Stimulated activated naive CD8-positive, alpha-beta T cell treated with anti-CD3 and anti-CD28 coated beads, Interleukin-15, Interleukin-2, amounts not matched to agents 100 U/mL and 50 U/mL, for 24 hours (primary cell): ENCODE measurements around the gene CDR2.
"Not testable (repeated sequence)": the region's sequence is repeated elsewhere in the genome, so short reads cannot be mapped to it uniquely, and the experiment has no call there.

ENCODE experiments used
- ATAC-seq: fragments of 150-1000 bp; cut with Tn5 transposase; one replicate; pipeline ENCODE4 v1.10.0; 2021
- DNase-seq: peaks from one replicate; pipeline ENCODE4 v3.0.0; 2021

CDR2 gene

DNA sequence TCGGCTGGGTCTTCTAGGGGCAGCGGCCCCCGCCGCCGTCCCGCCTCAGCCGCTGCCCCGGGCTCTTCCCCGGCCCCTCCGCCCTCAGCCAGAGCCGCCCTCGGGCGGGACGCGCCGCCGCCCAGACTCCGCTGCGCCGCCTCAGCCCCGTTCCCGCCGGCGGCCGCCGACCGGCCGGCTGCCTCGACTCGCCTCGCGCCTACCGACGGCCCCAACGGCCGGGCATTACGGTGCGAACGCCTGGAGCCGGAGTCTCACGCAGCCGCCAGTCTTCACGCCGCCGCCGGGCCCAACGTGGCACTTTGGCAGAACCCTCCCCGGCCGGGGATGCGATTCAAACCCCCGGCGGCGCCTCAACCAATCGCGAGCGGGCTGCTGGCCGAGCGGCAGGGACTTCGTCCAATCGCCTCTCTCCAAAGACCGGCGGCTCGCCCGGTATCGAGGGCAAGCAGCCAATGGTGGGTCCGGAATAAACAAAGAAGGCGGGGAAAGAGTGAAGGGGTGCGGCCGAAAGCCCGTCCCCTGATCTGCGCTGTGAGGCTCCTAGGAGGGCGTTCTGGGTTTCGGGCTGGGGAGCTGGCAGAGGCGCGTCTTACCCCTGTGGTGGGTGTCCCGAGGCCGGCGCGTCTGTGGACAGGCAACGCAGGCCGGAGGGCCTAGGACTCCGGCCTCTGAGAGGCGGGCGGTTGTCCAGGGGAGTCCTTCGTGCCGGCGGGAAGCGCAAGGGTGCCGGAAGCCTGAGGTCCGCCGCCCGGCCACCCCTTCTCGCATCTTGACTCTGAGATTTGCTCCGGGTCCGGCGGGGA lies at the start of gene CDR2:
Gene CDR2 (minus strand): TSS at position 309 of the 806 bp plus-strand sequence. CDS start 310 bp downstream, outside the sequence.
- ATAC-seq (peak; percentile 96), DNase-seq (peak; percentile 97)

DNA sequence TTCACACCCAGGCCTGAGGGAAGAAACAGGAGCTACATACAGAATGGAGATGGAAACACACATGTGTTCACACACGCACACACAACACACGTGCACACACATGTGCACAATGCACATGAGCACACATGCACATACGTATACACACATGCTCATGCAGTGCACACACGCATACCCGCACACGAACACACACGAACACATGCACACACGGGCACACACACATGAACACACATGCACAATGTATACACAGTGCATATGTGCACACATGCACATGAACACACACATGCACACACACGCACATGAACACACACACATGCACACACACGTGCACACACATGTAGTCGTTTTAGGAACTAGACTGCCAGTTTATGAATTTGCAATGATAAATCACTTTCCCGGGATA lies 49.3 kb upstream of the CDR2 start:
- DNase-seq (no peak), ATAC-seq (no peak)

DNA sequence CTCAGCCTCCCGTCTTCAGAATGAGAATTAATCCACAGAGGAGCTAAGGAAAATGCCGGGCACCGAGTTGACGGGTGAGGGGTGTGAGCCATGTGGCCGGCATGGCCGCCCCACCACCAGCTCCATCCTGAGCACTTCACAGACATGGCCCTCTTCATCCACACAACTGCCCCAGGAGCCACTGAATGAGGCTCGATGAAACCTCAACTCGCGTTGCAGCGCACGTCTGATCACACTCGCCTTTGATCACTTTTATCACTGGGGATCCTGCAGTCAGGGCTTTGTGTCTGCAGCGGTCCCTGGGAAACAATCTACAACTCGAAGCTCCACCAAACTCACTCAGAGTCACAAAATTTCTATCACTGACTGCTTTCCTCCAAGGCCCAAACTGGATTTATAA lies 46.7 kb upstream of the CDR2 start:
- ATAC-seq (no peak), DNase-seq (no peak)

DNA sequence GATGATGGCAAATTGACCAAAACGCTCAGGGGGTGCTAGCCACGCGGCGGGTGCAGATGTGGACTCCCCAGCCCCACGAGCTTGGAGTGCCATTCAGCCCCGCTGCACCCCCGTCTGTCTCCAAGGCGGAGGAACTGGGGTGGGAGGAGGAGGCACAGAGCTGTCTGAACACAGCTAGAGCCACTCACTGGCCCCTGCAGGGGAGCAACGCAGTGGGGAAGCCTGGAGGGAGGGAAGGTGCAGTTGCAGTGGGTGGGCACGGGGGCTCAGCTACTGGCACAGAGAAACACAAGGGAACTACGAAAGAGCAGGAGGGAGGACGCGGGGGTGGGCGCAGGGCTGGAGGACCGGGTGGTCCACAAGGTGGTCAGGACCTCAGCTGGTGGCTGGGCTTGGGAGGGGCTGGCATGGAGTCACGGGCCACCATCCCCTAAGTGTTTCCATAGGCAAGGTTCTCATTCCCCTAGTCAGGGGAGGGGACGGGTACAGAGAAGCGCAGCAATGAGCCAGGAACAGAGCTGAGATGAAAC lies 46.3 kb upstream of the CDR2 start:
- no peak for ATAC-seq
- no peak for DNase-seq

DNA sequence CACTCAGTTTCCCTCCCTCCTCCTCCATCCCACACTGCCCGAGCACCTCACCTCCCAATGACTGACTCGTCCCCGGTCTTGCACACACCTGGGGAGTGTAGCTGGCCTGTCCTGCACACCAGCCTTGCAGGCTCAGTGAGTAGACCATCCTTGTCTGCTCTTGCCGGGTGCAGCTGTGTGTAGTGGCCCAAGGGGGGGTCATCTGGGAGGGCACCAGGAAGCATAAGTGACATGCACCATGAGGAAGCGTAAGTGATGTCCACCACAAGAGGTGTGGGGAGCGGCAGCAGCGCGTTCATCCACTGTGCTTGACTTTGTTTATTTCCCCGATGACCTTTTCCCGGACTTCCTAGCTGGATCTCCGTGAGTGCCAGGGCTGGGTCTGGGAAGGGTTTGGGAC lies 45.5 kb upstream of the CDR2 start:
- ATAC-seq, result no peak
- no peak for DNase-seq

DNA sequence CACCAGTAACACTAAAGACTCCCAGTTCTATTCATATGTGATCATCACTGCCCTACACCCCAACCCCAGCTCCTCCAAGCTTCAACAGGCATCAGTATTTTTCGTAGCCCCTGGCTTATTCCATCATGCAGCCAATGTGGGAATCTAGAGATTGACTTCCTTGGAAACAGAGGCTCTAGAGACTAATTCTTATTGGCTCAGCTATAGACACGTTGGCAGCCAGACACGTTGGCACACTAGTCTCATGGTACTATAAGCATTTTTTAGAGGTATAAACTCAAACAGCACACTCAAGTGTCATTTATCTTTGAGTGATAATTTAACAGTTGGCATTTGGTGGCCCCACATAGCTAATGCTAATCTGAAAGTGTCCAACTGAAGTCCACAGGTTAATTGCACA lies 44.4 kb upstream of the CDR2 start:
- ATAC-seq (no peak), DNase-seq (no peak)

DNA sequence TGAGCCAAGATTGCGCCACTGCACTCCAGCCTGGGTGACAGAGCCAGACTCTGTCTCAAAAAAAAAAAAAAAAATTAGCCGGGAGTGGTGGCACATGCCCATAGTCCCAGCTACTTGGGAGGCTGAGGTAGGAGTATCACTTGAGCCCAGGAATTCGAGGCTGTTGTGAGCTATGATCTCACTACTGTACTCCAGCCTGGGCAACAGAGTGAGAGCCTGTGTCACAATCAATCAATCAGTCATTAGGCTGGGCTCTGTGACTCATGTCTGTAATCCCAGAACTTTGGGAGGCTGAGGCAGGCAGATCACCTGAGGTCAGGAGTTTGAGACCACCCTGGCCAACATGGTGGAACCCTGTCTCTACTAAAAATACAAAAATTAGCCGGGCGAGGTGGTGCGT lies 43.4 kb upstream of the CDR2 start:
- DNase-seq, ATAC-seq: not testable (repeated sequence)

DNA sequence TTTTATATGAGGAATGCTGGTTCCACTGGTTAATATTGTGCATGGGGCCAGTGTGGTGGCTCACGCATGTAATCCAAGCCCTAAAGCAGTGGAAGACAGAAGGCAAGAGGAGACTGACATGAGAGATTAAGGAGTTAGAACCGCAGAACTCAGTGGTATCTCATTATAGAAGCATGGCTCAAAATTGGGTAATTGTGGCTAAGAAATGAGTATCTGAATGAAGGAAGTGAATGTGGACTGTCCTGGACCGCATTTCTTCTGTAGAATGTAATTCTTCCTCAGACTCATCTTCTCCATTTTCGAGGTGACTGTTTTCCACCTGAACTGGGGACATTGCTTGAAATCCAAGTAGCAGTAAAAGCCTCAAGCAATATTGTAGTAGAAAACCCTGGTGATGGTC lies 42.6 kb upstream of the CDR2 start:
- DNase-seq (no peak), ATAC-seq (no peak)

DNA sequence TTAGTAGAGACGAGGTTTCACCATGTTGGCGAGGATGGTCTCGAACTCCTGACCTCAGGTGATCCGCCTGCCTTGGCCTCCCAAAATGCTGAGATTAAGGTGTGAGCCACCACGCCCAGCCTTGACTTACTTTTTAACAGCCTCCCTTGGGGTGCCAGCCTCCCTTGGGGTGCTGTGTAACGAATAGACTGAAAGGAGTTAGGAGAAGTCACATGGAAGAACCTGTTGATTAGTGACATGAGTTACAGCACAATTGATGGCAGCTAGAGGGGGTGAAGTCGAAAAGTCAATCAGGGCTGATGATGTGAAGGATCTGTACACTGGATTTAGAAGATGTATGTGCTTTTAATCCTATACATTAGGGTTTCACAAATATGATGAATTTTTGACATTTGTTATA lies 39.4 kb upstream of the CDR2 start:
- ATAC-seq (no peak), DNase-seq (no peak)

DNA sequence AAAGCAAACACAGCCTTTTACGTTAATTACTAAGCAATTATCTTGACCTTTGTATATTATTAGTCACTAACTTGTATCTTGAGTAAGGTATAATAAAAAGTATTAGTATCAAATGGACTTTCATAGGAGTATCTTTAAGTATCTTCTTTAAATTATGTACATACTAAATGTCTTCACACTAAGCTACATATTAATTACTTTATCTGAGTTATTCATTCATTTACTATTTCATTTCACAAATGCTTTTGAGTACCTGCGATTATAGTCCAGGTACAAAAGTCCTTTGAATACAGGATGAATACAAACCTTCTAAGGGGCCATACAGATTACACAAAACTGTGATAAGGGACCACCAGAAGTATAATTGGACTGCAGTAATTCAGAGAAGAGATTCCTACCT lies 33.1 kb upstream of the CDR2 start:
- ATAC-seq, result no peak
- DNase-seq, result no peak

DNA sequence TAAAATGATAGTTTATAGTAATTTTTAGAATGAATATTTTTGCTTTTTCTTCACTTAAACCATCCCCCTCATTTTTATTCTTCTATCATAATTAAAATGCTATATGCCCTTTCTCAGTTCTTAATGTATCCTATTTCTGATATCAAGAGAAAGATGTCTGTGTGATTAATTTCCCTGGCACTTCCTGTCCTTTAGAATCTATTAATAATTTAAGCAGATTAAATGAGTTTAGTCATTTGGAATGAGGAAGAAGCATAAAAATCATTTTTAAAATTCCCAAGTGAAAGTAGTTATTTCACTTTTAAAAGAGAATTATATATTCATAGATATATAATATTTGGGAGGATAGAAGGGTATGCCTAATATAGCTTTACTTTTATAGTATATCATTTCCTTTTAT lies 27.8 kb upstream of the CDR2 start:
- DNase-seq, result no peak

DNA sequence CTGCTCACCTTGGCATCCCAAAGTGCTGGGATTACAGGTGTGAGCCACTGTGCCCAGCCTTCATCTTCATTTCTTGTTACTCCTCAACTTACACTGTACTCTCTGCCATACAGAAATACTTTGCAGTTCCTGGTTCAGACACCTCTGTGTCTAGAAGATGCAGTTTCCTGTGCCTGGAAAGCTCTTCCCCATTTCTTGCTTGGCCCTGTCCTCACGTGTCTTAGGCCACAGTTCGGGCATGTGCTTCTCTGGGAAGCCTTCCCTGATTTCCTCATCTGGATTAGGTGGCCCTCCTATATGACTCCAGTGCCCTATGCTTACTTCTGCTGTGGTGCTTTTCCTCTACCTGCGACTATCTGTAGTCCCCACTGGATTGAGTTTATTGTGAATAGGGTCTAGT lies 26.5 kb upstream of the CDR2 start:
- ATAC-seq (no peak), DNase-seq (no peak)

More for the DNA sequence above, 27.8 kb upstream of the CDR2 start:
- ATAC-seq, result no peak

DNA sequence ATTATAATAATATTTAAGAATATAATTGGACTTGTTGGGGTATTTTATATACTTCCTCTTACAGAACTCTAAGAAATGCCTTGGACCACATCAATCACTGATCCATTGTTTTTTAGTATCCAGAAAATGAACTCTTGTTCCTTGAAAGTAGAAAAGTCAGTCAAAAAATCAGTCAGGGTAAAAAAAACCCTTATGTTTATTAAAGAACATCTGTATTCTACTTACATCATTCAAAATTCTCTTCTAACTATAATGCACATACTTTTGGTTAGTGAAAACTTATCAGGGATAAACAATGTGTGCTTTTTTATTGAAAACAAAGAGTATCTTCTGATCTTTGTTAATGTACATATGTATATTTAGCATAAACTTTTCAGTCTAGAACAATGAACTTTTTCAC lies 23.5 kb upstream of the CDR2 start:
- DNase-seq (no peak), ATAC-seq (no peak)

DNA sequence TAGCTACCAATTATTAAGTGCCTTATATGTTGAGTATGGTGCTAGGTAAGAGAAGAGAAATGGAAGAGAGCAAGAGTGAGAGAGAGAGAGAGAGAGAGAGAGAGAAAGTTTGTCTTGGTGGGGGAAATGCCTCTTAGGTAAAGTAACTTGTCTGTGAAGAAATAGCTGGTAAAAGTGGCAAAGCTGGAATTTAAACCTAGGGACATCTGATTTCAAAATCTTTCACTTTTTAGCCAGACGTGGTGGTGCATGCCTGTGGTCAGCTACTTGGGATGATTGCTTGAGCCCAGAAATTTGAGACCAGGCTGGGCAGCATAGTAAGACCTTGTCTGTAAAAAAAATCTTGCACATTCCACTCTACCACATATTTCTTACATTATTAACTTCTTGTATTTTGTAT lies 23.0 kb upstream of the CDR2 start:
- DNase-seq (no peak), ATAC-seq (no peak)

DNA sequence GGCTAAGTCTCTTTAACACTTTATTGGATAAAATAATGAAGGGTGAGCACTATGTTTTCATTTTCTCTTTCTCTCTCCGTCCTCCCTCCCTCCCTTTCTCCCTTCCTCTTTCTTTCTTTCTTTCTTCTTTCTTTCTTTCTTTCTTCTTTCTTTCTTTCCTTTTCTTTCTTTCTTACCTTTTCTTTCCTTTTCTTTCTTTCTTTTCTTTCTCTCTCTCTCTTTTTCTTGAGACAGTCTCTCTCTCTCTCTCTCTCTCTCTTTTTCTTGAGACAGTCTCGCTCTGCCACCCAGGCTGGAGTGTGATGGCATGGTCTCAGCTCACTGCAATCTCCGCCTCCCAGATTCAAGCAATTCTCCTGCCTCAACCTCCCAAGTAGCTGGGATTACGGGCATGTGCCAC lies 21.5 kb upstream of the CDR2 start:
- DNase-seq (no peak), ATAC-seq (no peak)

DNA sequence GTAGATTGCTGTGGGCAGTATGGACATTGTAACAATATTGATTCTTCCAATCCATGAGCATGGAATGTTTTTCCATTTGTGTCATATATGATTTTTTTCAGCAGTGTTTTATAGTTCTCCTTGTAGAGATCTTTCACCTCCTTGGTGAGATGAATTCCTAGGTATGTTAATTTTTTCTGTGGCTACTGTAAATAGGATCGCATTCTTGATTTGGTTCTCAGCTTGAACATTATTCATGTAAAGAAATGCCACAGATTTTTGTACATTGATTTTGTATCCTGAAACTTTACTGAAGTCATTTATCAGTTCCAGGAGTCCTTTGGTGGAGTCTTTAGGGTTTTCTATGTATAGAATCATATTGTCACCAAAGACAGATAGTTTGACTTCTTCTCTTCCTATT lies 19.7 kb upstream of the CDR2 start:
- ATAC-seq (no peak), DNase-seq (no peak)

DNA sequence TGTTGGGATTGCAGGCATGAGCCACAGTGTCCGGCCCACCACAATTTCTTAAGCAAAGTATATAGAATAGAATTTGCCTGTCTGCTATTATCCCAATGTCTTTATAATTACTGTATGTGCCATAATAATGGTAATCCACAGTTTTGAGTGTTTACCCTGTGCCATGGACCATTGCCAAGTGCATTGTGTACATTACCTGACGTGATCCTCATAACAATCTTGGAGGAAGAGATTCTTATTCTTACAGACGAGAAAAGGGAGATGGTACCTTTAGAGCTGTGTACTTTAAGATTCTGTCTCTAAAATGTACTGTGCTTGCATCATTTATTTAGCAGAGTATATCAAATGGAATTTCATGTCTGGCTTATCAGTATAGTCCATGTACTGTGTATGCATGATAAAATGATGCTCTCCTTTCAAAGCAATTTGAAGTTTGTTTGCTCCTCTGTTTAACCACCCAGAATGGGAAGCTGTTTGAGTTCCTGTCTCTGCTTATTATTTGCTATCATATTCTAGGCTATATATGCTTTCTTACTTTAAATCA lies 13.8 kb upstream of the CDR2 start:
- ATAC-seq, result no peak
- DNase-seq, result no peak

DNA sequence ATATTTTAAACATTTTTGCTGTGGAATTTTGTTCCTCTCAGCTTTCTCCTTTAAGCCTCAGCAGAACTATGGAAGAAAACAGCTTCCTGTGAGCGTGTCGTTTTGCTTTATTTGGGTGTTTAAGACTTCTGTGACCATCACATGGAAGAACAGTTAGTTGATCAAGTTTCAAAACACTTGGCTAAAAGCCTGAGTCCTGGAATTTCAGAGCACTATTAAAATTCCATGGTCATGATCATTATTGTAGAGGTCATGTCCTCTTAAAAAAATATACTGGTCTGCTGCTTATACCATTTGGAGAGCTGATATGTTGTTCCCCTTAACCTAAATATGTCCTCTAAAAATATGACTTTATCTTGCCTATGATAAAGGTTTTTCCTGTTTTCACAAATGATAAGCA lies 12.6 kb upstream of the CDR2 start:
- ATAC-seq (no peak), DNase-seq (no peak)

DNA sequence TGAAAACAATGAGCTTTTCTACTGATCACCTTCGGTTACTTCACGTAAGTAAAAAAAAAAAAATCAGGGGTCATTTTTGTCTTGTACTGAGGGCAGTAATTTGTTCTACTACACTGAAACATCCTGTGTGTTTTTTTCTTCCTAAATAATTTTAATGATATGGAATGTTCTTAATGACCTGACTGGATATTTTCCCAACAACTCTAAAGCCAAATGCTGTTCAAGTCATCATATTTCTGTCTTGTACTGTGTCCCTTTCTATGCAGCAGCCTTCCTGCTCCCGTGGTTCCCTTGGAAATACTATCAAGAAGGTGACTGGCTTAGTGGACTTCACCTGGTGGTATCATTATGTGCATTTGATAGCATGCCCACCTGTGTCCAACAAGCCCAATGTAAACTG lies 10.8 kb upstream of the CDR2 start:
- ATAC-seq, result no peak
- DNase-seq, result no peak

DNA sequence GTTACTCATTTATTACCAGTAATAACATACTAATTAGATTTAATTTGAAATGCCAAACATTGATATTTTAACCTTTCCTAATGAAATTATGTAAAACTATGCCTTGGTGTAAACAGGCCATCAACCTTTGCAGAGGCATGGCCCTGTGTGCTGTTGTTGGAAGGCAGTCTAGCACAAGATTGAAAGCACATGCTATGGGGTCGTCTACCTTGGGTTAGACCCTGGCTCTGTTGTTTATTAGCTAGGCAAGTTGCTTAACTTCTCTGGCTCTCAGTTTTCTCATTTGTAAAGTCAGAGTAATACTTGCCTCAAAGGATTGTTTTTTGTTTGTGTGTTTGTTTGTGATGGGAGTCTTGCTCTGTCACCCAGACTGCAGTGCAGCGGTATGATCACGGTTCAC lies 9.4 kb upstream of the CDR2 start:
- DNase-seq, result no peak
- no peak for ATAC-seq

DNA sequence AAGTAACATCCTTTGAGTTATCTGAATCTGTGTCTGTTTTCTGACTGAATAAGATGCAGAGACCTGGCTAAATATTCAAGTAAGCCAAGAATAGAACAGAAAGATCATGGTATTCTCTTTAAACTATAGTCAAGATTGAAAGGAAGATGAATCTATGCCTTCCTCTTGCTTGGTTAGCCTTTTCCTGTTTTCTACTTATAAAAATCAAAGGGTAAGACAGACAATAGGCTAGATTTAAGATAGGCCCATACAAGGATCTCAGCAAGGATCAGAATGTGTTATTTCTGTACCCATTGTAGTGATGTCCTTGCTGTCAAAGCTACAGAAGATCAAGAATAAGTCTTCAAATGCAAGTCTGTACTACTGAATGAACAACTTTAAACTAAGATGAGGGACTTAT lies 7.0 kb upstream of the CDR2 start:
- ATAC-seq (no peak), DNase-seq (no peak)

DNA sequence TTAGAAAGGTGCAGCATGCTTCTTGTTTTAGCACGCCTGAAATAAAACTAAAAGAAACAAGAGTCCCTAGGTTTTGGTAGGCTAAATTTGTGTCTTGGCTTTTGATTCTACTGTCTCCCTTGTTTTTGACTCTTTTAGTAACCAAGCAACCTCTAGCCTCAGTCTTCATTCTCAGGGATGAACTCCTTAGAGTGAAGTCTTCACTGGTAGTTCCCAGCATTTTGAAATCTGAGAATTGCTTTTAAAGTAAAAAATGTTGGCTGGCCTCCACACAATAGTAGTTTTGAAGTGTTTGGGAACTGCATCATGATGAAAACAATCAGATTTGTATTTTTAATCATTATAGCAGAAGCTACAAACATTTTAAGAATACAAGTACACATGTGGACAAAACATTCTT lies 6.1 kb upstream of the CDR2 start:
- ATAC-seq, result no peak
- DNase-seq, result no peak

DNA sequence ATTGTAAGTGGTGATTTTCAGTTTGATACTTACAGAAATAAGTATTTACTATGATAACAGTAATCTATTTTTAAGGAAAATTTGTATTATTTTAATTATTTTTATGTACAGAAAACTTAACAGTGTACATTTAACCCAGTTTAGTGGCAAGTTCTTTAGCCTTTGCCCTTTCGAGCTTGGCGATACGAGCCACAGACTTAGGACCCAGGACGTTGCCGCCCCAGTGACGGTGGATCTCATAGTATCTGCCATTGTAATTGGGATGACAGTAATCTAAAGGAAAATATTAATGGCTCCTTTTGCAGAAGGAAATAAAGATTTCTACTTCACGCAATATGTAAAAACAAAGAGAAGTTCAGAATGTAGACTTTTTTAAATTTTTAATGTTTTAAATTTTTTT lies 5.2 kb upstream of the CDR2 start:
- DNase-seq, result no peak
- no peak for ATAC-seq
